IMR-90 (cell line): ENCODE data around the gene NUDCD3. TPM values are rescaled to one million over a fixed set of nuclear protein-coding genes. Genes with fewer than 3 reads are reported as not detected.

ENCODE experiments used
- ATAC-seq: fragments of 200-7000 bp; cut with Tn5 transposase; 2 replicates; pipeline ENCODE4 v1.9.1; 2020; ENCODE audit warnings: low read depth, mild to moderate bottlenecking, moderate library complexity
- BruUV-seq: library from RNA; stranded (reverse); fragments of 400-500 nt; replicated peaks from 2 replicates; lab custom pipeline; 2021; lab: Mats Ljungman, UMichigan
- CTCF ChIA-PET: fragments of 300-600 bp; formaldehyde crosslinking; extraction: SDS; loops from one replicate; lab custom pipeline; 2021; ENCODE audit warnings: antibody characterized with exemption; lab: Yijun Ruan, JAX
- POLR2A ChIA-PET: fragments of 300-600 bp; sonication (Branson Sonifier 250); formaldehyde crosslinking; loops from one replicate; lab custom pipeline; 2022; ENCODE audit warnings: antibody characterized with exemption; ENCODE audit not compliant: unreplicated experiment; lab: Charles Lee
- DNase-seq: peaks from one replicate; pipeline ENCODE4 v3.0.0; 2013
- H2AFZ ChIP-seq: replicated peaks from 2 replicates; pipeline ENCODE3; 2013; ENCODE audit warnings: low read length, mild to moderate bottlenecking; ENCODE audit not compliant: poor library complexity
- H2AK5ac ChIP-seq: 2 replicates; pipeline ENCODE4 v1.6.1; 2013; ENCODE audit warnings: low read depth, low read length, inconsistent platforms
- H2AK9ac ChIP-seq: replicated peaks from 2 replicates; pipeline ENCODE3; 2013; ENCODE audit warnings: mild to moderate bottlenecking, low read depth, low read length, moderate library complexity; ENCODE audit not compliant: poor library complexity
- H2BK120ac ChIP-seq: 2 replicates; pipeline ENCODE4 v1.6.1; 2013; ENCODE audit warnings: low read depth, low read length, inconsistent platforms
- H2BK15ac ChIP-seq: 3 replicates; pipeline ENCODE4 v1.6.1; 2013; ENCODE audit warnings: low read depth, low read length, inconsistent platforms
- H2BK20ac ChIP-seq: 2 replicates; pipeline ENCODE4 v1.6.1; 2013; ENCODE audit warnings: low read depth, mild to moderate bottlenecking, inconsistent platforms, low read length, moderate library complexity
- H2BK5ac ChIP-seq: 2 replicates; pipeline ENCODE4 v1.6.1; 2013; ENCODE audit warnings: mild to moderate bottlenecking, low read depth, low read length, inconsistent platforms; ENCODE audit not compliant: poor library complexity, severe bottlenecking
- H3K14ac ChIP-seq: replicated peaks from 2 replicates; pipeline ENCODE4 v1.6.1; 2013; ENCODE audit warnings: low read depth, low read length, inconsistent platforms
- H3K18ac ChIP-seq: 2 replicates; pipeline ENCODE4 v1.6.1; 2013; ENCODE audit warnings: low read depth, low read length, control low read depth
- H3K23ac ChIP-seq: 2 replicates; pipeline ENCODE4 v1.6.1; 2013; ENCODE audit warnings: low read depth, low read length, inconsistent platforms
- H3K27ac ChIP-seq: 2 replicates; pipeline ENCODE4 v1.5.1; 2013; ENCODE audit warnings: mild to moderate bottlenecking, control low read depth, low read length; ENCODE audit not compliant: insufficient read depth
- H3K27me3 ChIP-seq: 2 replicates; pipeline ENCODE4 v1.6.1; 2013; ENCODE audit warnings: low read length; ENCODE audit not compliant: control insufficient read depth, insufficient read depth
- H3K36me3 ChIP-seq: 2 replicates; pipeline ENCODE4 v1.6.1; 2013; ENCODE audit warnings: low read length, mixed read lengths; ENCODE audit not compliant: control insufficient read depth, insufficient read depth
- H3K4ac ChIP-seq: 2 replicates; pipeline ENCODE4 v1.6.1; 2013; ENCODE audit warnings: low read depth, low read length, inconsistent platforms
- H3K4me1 ChIP-seq: 2 replicates; pipeline ENCODE4 v1.6.1; 2013; ENCODE audit warnings: low read length, mixed read lengths; ENCODE audit not compliant: control insufficient read depth, insufficient read depth
- H3K4me2 ChIP-seq: 2 replicates; pipeline ENCODE4 v1.6.1; 2013; ENCODE audit warnings: low read depth, mild to moderate bottlenecking, control low read depth, low read length, moderate library complexity
- H3K4me3 ChIP-seq: 2 replicates; pipeline ENCODE4 v1.5.1; 2013; ENCODE audit warnings: low read depth, mild to moderate bottlenecking, control low read depth, low read length, moderate library complexity; ENCODE audit not compliant: insufficient read depth
- H3K56ac ChIP-seq: 2 replicates; pipeline ENCODE4 v1.6.1; 2013; ENCODE audit warnings: low read length, inconsistent platforms; ENCODE audit not compliant: insufficient read depth; ENCODE audit errors: extremely low read depth
- H3K79me1 ChIP-seq, 2 experiments: 2 replicates each; pipeline ENCODE4 v1.6.1; 2013; ENCODE audit warnings: low read length in 2 of 2, inconsistent platforms in 1 of 2, low read depth in 1 of 2
- H3K9ac ChIP-seq: 2 replicates; pipeline ENCODE4 v1.6.1; 2013; ENCODE audit warnings: low read depth, low read length, control low read depth
- H3K9me1 ChIP-seq: 2 replicates; pipeline ENCODE4 v1.6.1; 2013; ENCODE audit warnings: low read length, inconsistent platforms; ENCODE audit not compliant: insufficient read depth
- H3K9me3 ChIP-seq: 2 replicates; pipeline ENCODE4 v1.6.1; 2013; ENCODE audit warnings: low read length; ENCODE audit not compliant: control insufficient read depth, insufficient read depth
- H4K20me1 ChIP-seq: 2 replicates; pipeline ENCODE4 v1.6.1; 2013; ENCODE audit warnings: low read length, inconsistent platforms; ENCODE audit not compliant: insufficient read depth
- H4K5ac ChIP-seq: 2 replicates; pipeline ENCODE4 v1.6.1; 2013; ENCODE audit warnings: mild to moderate bottlenecking, low read depth, low read length, control low read depth
- H4K8ac ChIP-seq, 2 experiments: 2 replicates each; pipeline ENCODE4 v1.6.1; 2013; ENCODE audit warnings: low read depth in 2 of 2, low read length in 2 of 2, control low read depth in 1 of 2, inconsistent platforms in 1 of 2
- H4K91ac ChIP-seq: 2 replicates; pipeline ENCODE4 v1.6.1; 2013; ENCODE audit warnings: low read depth, low read length, inconsistent platforms; ENCODE audit not compliant: insufficient read depth
- BHLHE40 ChIP-seq: fragments of 150-350 bp; IDR thresholded peaks from 2 replicates; pipeline ENCODE4 v1.6.1; 2016; ENCODE audit warnings: mild to moderate bottlenecking, low read depth, low read length
- CEBPB ChIP-seq: IDR thresholded peaks from 2 replicates; pipeline ENCODE4 v1.6.1; 2012; ENCODE audit warnings: low read depth, low read length, improper control_type of control experiment
- CHD1 ChIP-seq: IDR thresholded peaks from 2 replicates; pipeline ENCODE4 v1.6.1; 2012; ENCODE audit warnings: low read depth, low read length, improper control_type of control experiment
- MAZ ChIP-seq: IDR thresholded peaks from 2 replicates; pipeline ENCODE4 v1.6.1; 2012; ENCODE audit warnings: low read depth, mild to moderate bottlenecking, low read length, improper control_type of control experiment, moderate library complexity, borderline replicate concordance
- MXI1 ChIP-seq: IDR thresholded peaks from 2 replicates; pipeline ENCODE4 v1.6.1; 2012; ENCODE audit warnings: low read depth, mild to moderate bottlenecking, low read length, moderate library complexity, borderline replicate concordance
- NFE2L2 ChIP-seq: fragments of 150-350 bp; IDR thresholded peaks from 2 replicates; pipeline ENCODE4 v1.6.1; 2016; ENCODE audit warnings: low read depth, mild to moderate bottlenecking, low read length
- POLR2A ChIP-seq: IDR thresholded peaks from 2 replicates; pipeline ENCODE4 v1.6.1; 2012; ENCODE audit warnings: mild to moderate bottlenecking, low read depth, low read length
- RAD21 ChIP-seq: IDR thresholded peaks from 2 replicates; pipeline ENCODE4 v1.6.1; 2012; ENCODE audit warnings: low read length, improper control_type of control experiment
- SMC3 ChIP-seq: fragments of 150-350 bp; IDR thresholded peaks from 2 replicates; pipeline ENCODE4 v1.6.1; 2016; ENCODE audit warnings: low read depth, mild to moderate bottlenecking, antibody characterized with exemption, low read length, moderate library complexity
- WGBS, 2 experiments: methylation state at CpG; one replicate each; pipeline versions ENCODE4 v1.1.5 to v1.1.7; 2013; ENCODE audit warnings: missing lambda C conversion rate in 2 of 2; ENCODE audit not compliant: insufficient read length in 1 of 2; ENCODE audit errors: extremely low coverage in 2 of 2; 5-methylcytosine and 5-hydroxymethylcytosine counted together
- dilution Hi-C: fragments of 300-500 bp; cut with HindIII; formaldehyde crosslinking; loops from one replicate; pipeline ENCODE4 v1.14.3; 2018; ENCODE audit warnings: low sequenced_read_pairs; ENCODE audit not compliant: unreplicated experiment
- in situ Hi-C: fragments of 300-500 bp; cut with MboI; formaldehyde crosslinking; loops from 3 replicates; pipeline ENCODE4 v1.14.3; 2019; ENCODE audit warnings: low sequenced_read_pairs, inconsistent platforms, mixed read lengths
- intact Hi-C: fragments of 100-400 bp; cut with micrococcal nuclease; formaldehyde crosslinking; loops from 2 replicates; pipeline ENCODE4 v1.10.0; 2022
- polyA plus RNA-seq, 3 experiments: library from polyadenylated mRNA; depleted of rRNA; stranded (reverse); fragments of >200 nt; gene quantifications; 2 replicates each; pipeline ENCODE4 v1.2.3, GENCODE V29; 2012; ENCODE audit warnings: low replicate concordance in 1 of 3
- total RNA-seq: library from RNA; depleted of rRNA; stranded (reverse); fragments of >200 nt; gene quantifications from 2 replicates; pipeline ENCODE4 v1.2.3, GENCODE V29; 2012
- TF ChIP-seq, protein P1 (sequence below): fragments of 150-350 bp; IDR thresholded peaks from 2 replicates; pipeline ENCODE4 v1.6.1; 2016; ENCODE audit warnings: low read depth, mild to moderate bottlenecking, low read length, moderate library complexity, borderline replicate concordance
- TF ChIP-seq, protein P2 (sequence below): fragments of 150-350 bp; IDR thresholded peaks from 2 replicates; pipeline ENCODE4 v1.6.1; 2017; ENCODE audit warnings: mild to moderate bottlenecking, antibody characterized with exemption, low read length, low read depth

NUDCD3 gene
- total and polyA plus RNA-seq, 2 of the 4 experiments (the other 2 are of a cell fraction), result 49.5 to 76.0 TPM

DNA sequence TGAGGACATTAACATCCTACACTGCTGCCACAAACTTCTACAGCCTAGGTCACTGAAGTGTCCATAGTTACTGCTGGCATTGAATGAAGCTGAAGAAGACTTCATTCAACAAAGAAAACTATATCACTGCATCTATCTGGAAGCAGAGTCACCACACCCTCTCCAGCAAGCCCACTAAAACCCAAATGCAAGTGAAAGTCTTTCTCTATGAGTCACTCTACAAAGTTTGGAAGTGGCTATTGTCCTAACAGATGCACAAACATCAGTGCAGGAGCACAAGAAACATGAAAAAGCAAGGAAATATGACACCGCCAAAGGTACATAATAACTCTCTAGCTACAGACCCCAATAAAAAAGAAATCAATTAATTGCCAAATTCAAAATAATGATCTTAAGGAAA is 121.6 kb downstream of the NUDCD3 start:
- in situ Hi-C loops (no loop called here), intact Hi-C loops (no loop called here), dilution Hi-C loops (no loop called here)
- Histone ChIP-seq H3K4me3 (no peak overlapping the region), H2BK15ac (peak overlapping the region; percentile 62; the same call in 1 of the 3 replicates), H3K27me3 (no peaks in the 10 kb centered on the region; the same call in 1 of the 2 replicates), H2AK5ac (no peak overlapping the region), H2BK5ac (no peak overlapping the region), H3K4me2 (no peak overlapping the region), H3K9me3 (no peaks in the 10 kb centered on the region), H3K9me1 (0 out of 2 replicates have a peak, but pooled peaks cover 4% of the 10 kb centered on the region), H3K14ac (no peak overlapping the region), H4K20me1 (no peaks in the 10 kb centered on the region), H2AFZ (peak overlapping the region; percentile 5), H3K23ac (no peak overlapping the region), H3K79me1 (no peaks in the 10 kb centered on the region), H3K4me1 (no peaks in the 10 kb centered on the region), H2BK20ac (no peak overlapping the region), H2AK9ac (no peak overlapping the region), H3K56ac (0 out of 2 replicates have a peak overlapping the region, but pooled peaks have one; percentile 6), H2BK120ac (no peak overlapping the region), H3K27ac (no peak overlapping the region), H4K91ac (no peak overlapping the region), H3K4ac (no peak overlapping the region), H4K8ac (no peak overlapping the region), H3K9ac (no peak overlapping the region), H3K18ac (no peak overlapping the region), H3K36me3 (no peaks in the 10 kb centered on the region), H4K5ac (no peak overlapping the region)
- DNase-seq (no peak), ATAC-seq (no peak)
- no TSS peak for BruUV-seq
- WGBS, 2 experiments, result no CpG with 5 or more reads among the region's 1 CpG
- ChIA-PET POLR2A (no interaction called here), CTCF (interaction anchor here (0.6 kb wide), 1 partner anchor 63 kb away, joined by 3 read pairs; no protein-coding TSS in a partner anchor)
- TF ChIP-seq, protein P1, sequence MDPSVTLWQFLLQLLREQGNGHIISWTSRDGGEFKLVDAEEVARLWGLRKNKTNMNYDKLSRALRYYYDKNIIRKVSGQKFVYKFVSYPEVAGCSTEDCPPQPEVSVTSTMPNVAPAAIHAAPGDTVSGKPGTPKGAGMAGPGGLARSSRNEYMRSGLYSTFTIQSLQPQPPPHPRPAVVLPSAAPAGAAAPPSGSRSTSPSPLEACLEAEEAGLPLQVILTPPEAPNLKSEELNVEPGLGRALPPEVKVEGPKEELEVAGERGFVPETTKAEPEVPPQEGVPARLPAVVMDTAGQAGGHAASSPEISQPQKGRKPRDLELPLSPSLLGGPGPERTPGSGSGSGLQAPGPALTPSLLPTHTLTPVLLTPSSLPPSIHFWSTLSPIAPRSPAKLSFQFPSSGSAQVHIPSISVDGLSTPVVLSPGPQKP, result no peak
- TF ChIP-seq CEBPB (no peak), BHLHE40 (no peak), NFE2L2 (no peak), MXI1 (no peak), SMC3 (no peak), MAZ (no peak), RAD21 (no peak), CHD1 (no peak), POLR2A (no peak)
- TF ChIP-seq, protein P2, sequence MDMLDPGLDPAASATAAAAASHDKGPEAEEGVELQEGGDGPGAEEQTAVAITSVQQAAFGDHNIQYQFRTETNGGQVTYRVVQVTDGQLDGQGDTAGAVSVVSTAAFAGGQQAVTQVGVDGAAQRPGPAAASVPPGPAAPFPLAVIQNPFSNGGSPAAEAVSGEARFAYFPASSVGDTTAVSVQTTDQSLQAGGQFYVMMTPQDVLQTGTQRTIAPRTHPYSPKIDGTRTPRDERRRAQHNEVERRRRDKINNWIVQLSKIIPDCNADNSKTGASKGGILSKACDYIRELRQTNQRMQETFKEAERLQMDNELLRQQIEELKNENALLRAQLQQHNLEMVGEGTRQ, result no peak
